GM12878 (cell line): ENCODE data around the gene C15orf40. TPM values are rescaled to one million over a fixed set of nuclear protein-coding genes. Genes with fewer than 3 reads are reported as not detected.
A peak's percentile ranks its signal among the peaks of the same experiment; 100 is the strongest.

Experiments
- BCLAF1 ChIP-seq: fragments of 450-650 bp; IDR thresholded peaks from 2 replicates; pipeline ENCODE4 v1.6.1; 2017; ENCODE audit warnings: antibody characterized with exemption, mild to moderate bottlenecking, moderate library complexity
- CBX3 ChIP-seq: fragments of 200-600 bp; sonication (generic); IDR thresholded peaks from 2 replicates; pipeline ENCODE4 v1.6.1; 2016; ENCODE audit warnings: low read depth, borderline replicate concordance
- CREM ChIP-seq: IDR thresholded peaks from 2 replicates; pipeline ENCODE4 v1.6.1; 2014; ENCODE audit warnings: antibody characterized with exemption, low read depth
- GABPA ChIP-seq: IDR thresholded peaks from 2 replicates; pipeline ENCODE4 v1.6.1; 2014; ENCODE audit warnings: antibody characterized with exemption, low read depth, mild to moderate bottlenecking, inconsistent platforms
- GATAD2B ChIP-seq: fragments of 450-650 bp; conservative IDR thresholded peaks from 2 replicates; pipeline ENCODE4 v1.6.1; 2017; ENCODE audit warnings: low read depth, mild to moderate bottlenecking, moderate library complexity
- HCFC1 ChIP-seq: fragments of 150-350 bp; IDR thresholded peaks from 2 replicates; pipeline ENCODE4 v1.6.1; 2014; ENCODE audit warnings: low read length
- HDAC6 ChIP-seq: fragments of 200-600 bp; sonication (generic); IDR thresholded peaks from one replicate; pipeline ENCODE4 v1.8.0; 2017; ENCODE audit warnings: antibody characterized with exemption; ENCODE audit not compliant: unreplicated experiment
- IKZF1 ChIP-seq: fragments of 450-650 bp; conservative IDR thresholded peaks from 2 replicates; pipeline ENCODE4 v1.6.1; 2017; ENCODE audit warnings: antibody characterized with exemption, mild to moderate bottlenecking
- MAX ChIP-seq: IDR thresholded peaks from 2 replicates; pipeline ENCODE4 v1.6.1; 2012; ENCODE audit warnings: low read depth, low read length, improper control_type of control experiment
- MTA3 ChIP-seq: IDR thresholded peaks from 2 replicates; pipeline ENCODE4 v1.6.1; 2012; ENCODE audit warnings: low read length, inconsistent platforms, borderline replicate concordance
- MYB ChIP-seq: fragments of 150-350 bp; IDR thresholded peaks from 2 replicates; pipeline ENCODE4 v1.6.1; 2014; ENCODE audit warnings: mild to moderate bottlenecking, low read depth, low read length, borderline replicate concordance
- MYC ChIP-seq: IDR thresholded peaks from 2 replicates; pipeline ENCODE4 v1.6.1; 2011; ENCODE audit warnings: mild to moderate bottlenecking, low read length, moderate library complexity, inconsistent platforms; ENCODE audit not compliant: insufficient read depth, insufficient replicate concordance, insufficient read length, severe bottlenecking
- NR2C2 ChIP-seq: IDR thresholded peaks from 2 replicates; pipeline ENCODE4 v1.6.1; 2011; ENCODE audit warnings: borderline replicate concordance, low read depth; ENCODE audit not compliant: control insufficient read depth, insufficient read length
- PAX8 ChIP-seq: fragments of 450-650 bp; IDR thresholded peaks from 2 replicates; pipeline ENCODE4 v1.6.1; 2017; ENCODE audit warnings: mild to moderate bottlenecking, moderate library complexity
- POLR2AphosphoS2 ChIP-seq: IDR thresholded peaks from 2 replicates; pipeline ENCODE4 v1.6.1; 2011; ENCODE audit warnings: low read depth, mild to moderate bottlenecking, low read length, improper control_type of control experiment, moderate library complexity
- POU2F2 ChIP-seq: IDR thresholded peaks from 3 replicates; pipeline ENCODE4 v1.6.1; 2011; ENCODE audit warnings: low read depth, mild to moderate bottlenecking, low read length, borderline replicate concordance
- RAD21 ChIP-seq: IDR thresholded peaks from 2 replicates; pipeline ENCODE4 v1.6.1; 2011; ENCODE audit warnings: mild to moderate bottlenecking, low read depth, low read length, moderate library complexity; ENCODE audit not compliant: insufficient read depth
- SKIL ChIP-seq: fragments of 450-650 bp; IDR thresholded peaks from 2 replicates; pipeline ENCODE4 v1.6.1; 2017; ENCODE audit warnings: mild to moderate bottlenecking, low read depth, inconsistent platforms; ENCODE audit not compliant: poor library complexity, severe bottlenecking
- STAT1 ChIP-seq: fragments of 450-650 bp; conservative IDR thresholded peaks from 2 replicates; pipeline ENCODE4 v1.6.1; 2014; ENCODE audit warnings: antibody characterized with exemption, mild to moderate bottlenecking
- TBL1XR1 ChIP-seq: IDR thresholded peaks from 2 replicates; pipeline ENCODE4 v1.6.1; 2012; ENCODE audit warnings: low read depth, low read length, improper control_type of control experiment
- WRNIP1 ChIP-seq: IDR thresholded peaks from 2 replicates; pipeline ENCODE4 v1.6.1; 2011; ENCODE audit warnings: low read depth, low read length, improper control_type of control experiment, borderline replicate concordance
- ZNF217 ChIP-seq: fragments of 450-650 bp; IDR thresholded peaks from 2 replicates; pipeline ENCODE4 v1.6.1; 2017; ENCODE audit warnings: antibody characterized with exemption, mild to moderate bottlenecking
- ZNF274 ChIP-seq: IDR thresholded peaks from one replicate; pipeline ENCODE4 v1.8.0; 2011; ENCODE audit not compliant: insufficient read length, insufficient read depth
- ZNF384 ChIP-seq: IDR thresholded peaks from 2 replicates; pipeline ENCODE4 v1.6.1; 2012; ENCODE audit warnings: low read depth, mild to moderate bottlenecking, low read length, improper control_type of control experiment, borderline replicate concordance
- ZSCAN29 ChIP-seq: fragments of 450-650 bp; IDR thresholded peaks from 2 replicates; pipeline ENCODE4 v1.6.1; 2017; ENCODE audit warnings: mild to moderate bottlenecking, moderate library complexity
- ZZZ3 ChIP-seq: IDR thresholded peaks from 2 replicates; pipeline ENCODE4 v1.6.1; 2011; ENCODE audit warnings: low read depth; ENCODE audit not compliant: control insufficient read depth, insufficient read length
- polyA plus RNA-seq, 11 experiments: library from polyadenylated mRNA; depleted of rRNA in 4 of 11; unstranded in 6 of 11; stranded (reverse) in 5 of 11; fragments of >200 nt; fragmentation: Nextera tagmentation in 4 of 11; fragmentation: Illumina TruSeq in 1 of 11; extraction: Ambion mirVana in 4 of 11; extraction: Trizol in 1 of 11; gene quantifications; 1 replicate in 1 of 11; 2 replicates in 10 of 11; pipeline versions ENCODE4 v1.2.1 to v1.2.3, GENCODE V29; 2011 to 2016; ENCODE audit warnings: inconsistent platforms in 2 of 11, missing spikeins in 2 of 11, low read depth in 1 of 11
- total RNA-seq, 4 experiments: library from RNA; depleted of rRNA in 3 of 4; stranded (reverse); fragments of >200 nt in 3 of 4; fragmentation: Illumina TruSeq in 1 of 4; extraction: Trizol in 1 of 4; gene quantifications; 2 replicates each; pipeline versions ENCODE4 v1.2.1 to v1.2.3, GENCODE V29; 2013 to 2021

The C15orf40 gene
- total and polyA plus RNA-seq, 10 of the 15 experiments (the other 5 are each of a cell fraction or from before 2014, with no cell fraction given) = 21.3 to 70.0 (median 31.8) TPM

- TF ChIP-seq BCLAF1 = no peak
- TF ChIP-seq TBL1XR1 = peak; percentile 65
- no peak for TF ChIP-seq CBX3
- TF ChIP-seq NR2C2 = no peak
- TF ChIP-seq MTA3 = no peak
- no peak for TF ChIP-seq STAT1
- TF ChIP-seq POLR2AphosphoS2 = peak; percentile 77; the same call in 1 of the 2 replicates
- TF ChIP-seq ZNF217 = no peak
- no peak for TF ChIP-seq ZSCAN29
- no peak for TF ChIP-seq WRNIP1
- TF ChIP-seq MYB = no peak
- TF ChIP-seq GATAD2B = peak; percentile 30; the same call in 1 of the 2 replicates
- TF ChIP-seq ZNF384 = no peak
- TF ChIP-seq RAD21 = peak; percentile 21; the same call in 1 of the 2 replicates
- no peak for TF ChIP-seq PAX8
- no peak for TF ChIP-seq ZZZ3
- TF ChIP-seq MYC = peak; percentile 61
- TF ChIP-seq MAX = peak; percentile 94
- TF ChIP-seq ZNF274 = no peak
- peak; percentile 81 for TF ChIP-seq HCFC1
- TF ChIP-seq POU2F2 = peak; percentile 77; the same call in 1 of the 3 replicates
- peak; percentile 91 for TF ChIP-seq GABPA
- TF ChIP-seq CREM = peak; percentile 46; the same call in 1 of the 2 replicates
- TF ChIP-seq HDAC6 = no peak
- TF ChIP-seq SKIL = no peak
- TF ChIP-seq IKZF1 = peak; percentile 98
Measured at GRCh38 chr15:83011271-83012075, at the start of gene C15orf40 (continued).
